Measurements from ENCODE around the gene NEK6.

DNA sequence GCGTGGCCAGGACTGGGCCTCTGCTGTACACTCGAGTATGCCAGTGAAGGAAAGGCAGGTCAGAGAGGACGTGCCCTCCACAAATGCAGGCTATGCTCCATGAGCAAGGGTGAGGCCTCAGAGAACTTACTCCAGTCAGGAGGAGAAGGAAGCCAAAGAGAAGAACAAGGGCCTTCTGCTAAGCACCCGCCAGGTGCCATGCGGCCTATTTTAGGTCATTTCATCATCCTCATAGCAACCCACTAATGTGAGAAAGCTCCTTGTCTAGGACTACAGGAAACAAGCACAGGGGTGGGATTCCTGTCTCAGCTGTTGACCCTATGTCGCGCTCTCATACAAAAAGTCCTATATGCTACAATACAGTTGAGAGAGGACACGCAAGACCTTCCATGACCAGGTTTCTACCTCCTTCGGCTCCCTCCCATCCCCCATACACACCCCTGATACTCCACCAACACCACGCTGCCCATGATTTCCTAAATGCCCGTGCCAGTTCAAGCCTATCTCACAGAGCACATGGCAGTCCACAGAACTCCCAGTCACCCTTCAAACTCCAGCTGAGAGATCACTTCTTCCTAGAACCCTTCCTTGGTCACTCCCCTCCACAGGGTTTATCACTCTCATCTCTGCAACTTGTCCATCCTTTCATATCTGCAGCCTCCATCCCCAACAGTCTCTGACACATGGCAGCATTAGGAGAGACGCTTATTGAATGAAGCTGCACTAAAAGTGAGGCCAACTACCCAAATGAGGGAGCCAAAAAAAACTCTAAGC is 130.7 kb downstream of the NEK6 start:
- TF ChIP-seq, protein P1, sequence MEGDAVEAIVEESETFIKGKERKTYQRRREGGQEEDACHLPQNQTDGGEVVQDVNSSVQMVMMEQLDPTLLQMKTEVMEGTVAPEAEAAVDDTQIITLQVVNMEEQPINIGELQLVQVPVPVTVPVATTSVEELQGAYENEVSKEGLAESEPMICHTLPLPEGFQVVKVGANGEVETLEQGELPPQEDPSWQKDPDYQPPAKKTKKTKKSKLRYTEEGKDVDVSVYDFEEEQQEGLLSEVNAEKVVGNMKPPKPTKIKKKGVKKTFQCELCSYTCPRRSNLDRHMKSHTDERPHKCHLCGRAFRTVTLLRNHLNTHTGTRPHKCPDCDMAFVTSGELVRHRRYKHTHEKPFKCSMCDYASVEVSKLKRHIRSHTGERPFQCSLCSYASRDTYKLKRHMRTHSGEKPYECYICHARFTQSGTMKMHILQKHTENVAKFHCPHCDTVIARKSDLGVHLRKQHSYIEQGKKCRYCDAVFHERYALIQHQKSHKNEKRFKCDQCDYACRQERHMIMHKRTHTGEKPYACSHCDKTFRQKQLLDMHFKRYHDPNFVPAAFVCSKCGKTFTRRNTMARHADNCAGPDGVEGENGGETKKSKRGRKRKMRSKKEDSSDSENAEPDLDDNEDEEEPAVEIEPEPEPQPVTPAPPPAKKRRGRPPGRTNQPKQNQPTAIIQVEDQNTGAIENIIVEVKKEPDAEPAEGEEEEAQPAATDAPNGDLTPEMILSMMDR (IDR thresholded peaks at IDR 0.05 in 2 of 3, conservative IDR thresholded peaks at IDR 0.05 in 1 of 3; ENCODE audit: control insufficient read depth in 2 of 3, extremely low read depth in 1 of 3, insufficient read depth in 1 of 3, low read depth in 3 of 3, low read length in 3 of 3), result no peak
- no peak for TF ChIP-seq SREBF2 (IDR thresholded peaks at IDR 0.05; ENCODE audit: low read length)
- no peak for TF ChIP-seq LARP7 (IDR thresholded peaks at IDR 0.05)
- TF ChIP-seq, protein P2, sequence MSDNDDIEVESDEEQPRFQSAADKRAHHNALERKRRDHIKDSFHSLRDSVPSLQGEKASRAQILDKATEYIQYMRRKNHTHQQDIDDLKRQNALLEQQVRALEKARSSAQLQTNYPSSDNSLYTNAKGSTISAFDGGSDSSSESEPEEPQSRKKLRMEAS (IDR thresholded peaks at IDR 0.05; ENCODE audit: low read depth, low read length), result no peak
- TF ChIP-seq POLR2A (IDR thresholded peaks at IDR 0.05; ENCODE audit: low read depth, low read length), result no peak
- no peak for TF ChIP-seq TAF1 (IDR thresholded peaks at IDR 0.05; ENCODE audit: borderline replicate concordance, low read depth, low read length)
- TF ChIP-seq, protein P3, sequence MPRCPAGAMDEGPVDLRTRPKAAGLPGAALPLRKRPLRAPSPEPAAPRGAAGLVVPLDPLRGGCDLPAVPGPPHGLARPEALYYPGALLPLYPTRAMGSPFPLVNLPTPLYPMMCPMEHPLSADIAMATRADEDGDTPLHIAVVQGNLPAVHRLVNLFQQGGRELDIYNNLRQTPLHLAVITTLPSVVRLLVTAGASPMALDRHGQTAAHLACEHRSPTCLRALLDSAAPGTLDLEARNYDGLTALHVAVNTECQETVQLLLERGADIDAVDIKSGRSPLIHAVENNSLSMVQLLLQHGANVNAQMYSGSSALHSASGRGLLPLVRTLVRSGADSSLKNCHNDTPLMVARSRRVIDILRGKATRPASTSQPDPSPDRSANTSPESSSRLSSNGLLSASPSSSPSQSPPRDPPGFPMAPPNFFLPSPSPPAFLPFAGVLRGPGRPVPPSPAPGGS (IDR thresholded peaks at IDR 0.05; ENCODE audit: borderline replicate concordance, insufficient read depth, low read depth, low read length, poor library complexity, severe bottlenecking), result no peak
- TF ChIP-seq CBFB (IDR thresholded peaks at IDR 0.05; ENCODE audit: low read depth), result no peak
- TF ChIP-seq, protein P4, sequence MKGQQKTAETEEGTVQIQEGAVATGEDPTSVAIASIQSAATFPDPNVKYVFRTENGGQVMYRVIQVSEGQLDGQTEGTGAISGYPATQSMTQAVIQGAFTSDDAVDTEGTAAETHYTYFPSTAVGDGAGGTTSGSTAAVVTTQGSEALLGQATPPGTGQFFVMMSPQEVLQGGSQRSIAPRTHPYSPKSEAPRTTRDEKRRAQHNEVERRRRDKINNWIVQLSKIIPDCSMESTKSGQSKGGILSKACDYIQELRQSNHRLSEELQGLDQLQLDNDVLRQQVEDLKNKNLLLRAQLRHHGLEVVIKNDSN (IDR thresholded peaks at IDR 0.05; ENCODE audit: borderline replicate concordance, extremely low read length, insufficient read depth, low read depth, low read length), result no peak
- no peak for TF ChIP-seq NFYA (IDR thresholded peaks at IDR 0.05; ENCODE audit: borderline replicate concordance, low read depth, low read length)
- no peak for TF ChIP-seq POLR2AphosphoS5 (IDR thresholded peaks at IDR 0.05; ENCODE audit: low read length)
- TF ChIP-seq BHLHE40 (IDR thresholded peaks at IDR 0.05; ENCODE audit: borderline replicate concordance in 1 of 2, low read depth in 2 of 2, low read length in 1 of 2), result no peak

Measured in GM12878 (cell line).